ENCODE data around the gene MYBPC3.

The MYBPC3 gene

GRCh38 chr11:47314992-47315391 lies 37.5 kb downstream of the MYBPC3 start:
- DNase-seq = no peak

- DNase-seq = no peak
Measured at GRCh38 chr11:47308050-47308823, 44.3 kb downstream of the MYBPC3 start.

- no peak for DNase-seq
Measured at GRCh38 chr11:47306484-47306844, 46.0 kb downstream of the MYBPC3 start.

- no peak for DNase-seq
Measured at GRCh38 chr11:47305734-47306483, 46.6 kb downstream of the MYBPC3 start.

GRCh38 chr11:47302853-47303252 lies 49.6 kb downstream of the MYBPC3 start:
- no peak for DNase-seq

- no peak for DNase-seq
Measured at GRCh38 chr11:47299078-47299477, 53.4 kb downstream of the MYBPC3 start.

GRCh38 chr11:47296045-47296444 lies 56.5 kb downstream of the MYBPC3 start:
- DNase-seq = no peak

- DNase-seq = no peak
Measured at GRCh38 chr11:47295385-47295784, 57.1 kb downstream of the MYBPC3 start.

- no peak for DNase-seq
Measured at GRCh38 chr11:47289856-47290255, 62.6 kb downstream of the MYBPC3 start.

- DNase-seq = no peak
Measured at GRCh38 chr11:47288066-47288465, 64.4 kb downstream of the MYBPC3 start.

GRCh38 chr11:47285969-47286770 lies 66.3 kb downstream of the MYBPC3 start:
- DNase-seq = no peak

- no peak for DNase-seq
Measured at GRCh38 chr11:47284151-47284550, 68.4 kb downstream of the MYBPC3 start.

GRCh38 chr11:47282462-47282861 lies 70.0 kb downstream of the MYBPC3 start:
- DNase-seq = no peak
